Measurements from ENCODE around the gene ENTHD1.

- TF ChIP-seq POLR2A (IDR thresholded peaks at IDR 0.05), result no peak
- no peak for TF ChIP-seq CTCF (IDR thresholded peaks at IDR 0.05)
Observed at GRCh38 chr22:39908737-39909136, 15.2 kb upstream of the ENTHD1 start.

Data from uterus (tissue), 2 donors.